Sigmoid colon (tissue), 3 donors: Measurements from ENCODE around the gene SPHK2.

Experiments used
- CTCF ChIP-seq, 4 experiments: fragments of 450-650 bp in 3 of 4; fragments of 200-600 bp in 1 of 4; IDR thresholded peaks; one replicate each; pipeline ENCODE4 v1.5.1; 2016 to 2019; ENCODE audit warnings: antibody characterized with exemption in 4 of 4, mild to moderate bottlenecking in 3 of 4, moderate library complexity in 2 of 4
- POLR2A ChIP-seq, 2 donors: fragments of 450-650 bp; IDR thresholded peaks; one replicate each; pipeline ENCODE4 v1.6.1; 2016; ENCODE audit warnings: antibody characterized with exemption in 2 of 2, mild to moderate bottlenecking in 2 of 2, moderate library complexity in 2 of 2

- TF ChIP-seq POLR2A (IDR thresholded peaks at IDR 0.05) (no peak), CTCF (IDR thresholded peaks at IDR 0.05) (no peak)
Measured at GRCh38 chr19:48613024-48613851, 6.1 kb upstream of the SPHK2 start.
